ENCODE measurements around the gene EDC3.
A peak's percentile ranks its signal among the peaks of the same experiment; 100 is the strongest.

Gene EDC3

GRCh38 chr15:74624020-74624602 is 71.7 kb downstream of the EDC3 start:
- DNase-seq (ENCODE audit: low spot score) = no peak

DNA sequence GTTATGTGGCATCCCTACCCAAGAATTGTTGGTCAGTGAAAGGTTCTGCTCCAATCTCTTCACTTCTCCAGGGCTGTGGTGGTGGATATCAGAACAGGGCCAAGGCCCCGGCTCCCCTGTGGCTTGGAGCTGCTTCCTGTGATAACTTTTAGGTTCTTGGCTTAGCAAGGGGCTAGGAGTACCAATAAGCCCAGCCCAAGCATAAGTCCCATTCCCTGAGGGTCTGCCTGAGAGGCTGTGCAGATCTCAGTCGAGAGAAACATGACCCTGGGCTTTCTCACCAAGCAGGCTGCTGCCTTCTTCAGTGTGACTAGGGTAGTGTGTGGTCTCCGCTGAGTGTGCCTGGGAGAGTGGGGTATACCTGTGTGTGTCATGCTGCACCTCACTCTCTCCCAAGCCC is 73.1 kb downstream of the EDC3 start:
- no peak for DNase-seq (ENCODE audit: low spot score)

DNA sequence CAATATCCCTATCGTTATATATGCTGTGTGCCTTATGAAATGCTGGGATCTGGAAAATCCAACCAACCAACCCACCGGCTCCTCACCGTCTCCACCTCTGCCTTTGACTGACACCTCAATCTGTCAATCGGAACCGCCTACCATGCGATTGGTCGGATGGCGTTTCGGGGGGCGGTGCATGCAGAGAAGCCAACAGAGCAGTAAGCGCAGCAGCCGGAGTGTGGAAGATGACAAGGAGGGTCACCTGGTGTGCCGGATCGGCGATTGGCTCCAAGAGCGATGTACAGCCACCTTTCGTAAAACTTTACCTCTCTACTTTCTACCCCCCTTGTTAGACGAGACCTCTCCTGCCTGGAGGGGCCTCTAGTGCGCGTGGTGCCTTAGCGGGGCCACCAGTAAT is 73.9 kb downstream of the EDC3 start:
- peak; percentile 75 for DNase-seq (ENCODE audit: low spot score)

- DNase-seq (ENCODE audit: low spot score) = no peak
These were observed 74.3 kb downstream of the EDC3 start for GRCh38 chr15:74621546-74621920.

- peak; percentile 89 for DNase-seq (ENCODE audit: low spot score)
These were observed 74.9 kb downstream of the EDC3 start for GRCh38 chr15:74620636-74621545.

GRCh38 chr15:74619916-74620635 is 75.7 kb downstream of the EDC3 start:
- no peak for DNase-seq (ENCODE audit: low spot score)

- DNase-seq (ENCODE audit: low spot score) = no peak
These were observed 76.8 kb downstream of the EDC3 start for GRCh38 chr15:74618841-74619596.

DNA sequence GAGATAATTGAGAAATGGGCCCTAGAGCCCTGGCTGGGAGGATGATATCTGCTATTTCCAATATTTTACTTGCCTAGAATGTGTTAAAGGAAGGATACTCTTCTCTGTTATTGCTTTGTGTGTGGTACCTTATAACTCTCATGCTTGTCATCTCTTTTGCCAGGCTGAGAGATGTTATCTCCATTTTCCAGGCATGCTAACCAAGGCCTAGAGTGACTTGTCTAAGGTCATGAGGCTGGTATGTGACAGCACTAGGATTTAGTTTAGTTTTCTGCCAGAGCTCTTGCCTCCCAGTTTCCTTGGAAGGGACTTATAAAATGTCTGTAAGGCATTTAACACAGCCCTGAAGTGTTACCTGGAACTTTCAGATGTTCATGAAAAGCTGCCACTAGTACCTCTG is 78.8 kb downstream of the EDC3 start:
- no peak for DNase-seq (ENCODE audit: low spot score)

DNA sequence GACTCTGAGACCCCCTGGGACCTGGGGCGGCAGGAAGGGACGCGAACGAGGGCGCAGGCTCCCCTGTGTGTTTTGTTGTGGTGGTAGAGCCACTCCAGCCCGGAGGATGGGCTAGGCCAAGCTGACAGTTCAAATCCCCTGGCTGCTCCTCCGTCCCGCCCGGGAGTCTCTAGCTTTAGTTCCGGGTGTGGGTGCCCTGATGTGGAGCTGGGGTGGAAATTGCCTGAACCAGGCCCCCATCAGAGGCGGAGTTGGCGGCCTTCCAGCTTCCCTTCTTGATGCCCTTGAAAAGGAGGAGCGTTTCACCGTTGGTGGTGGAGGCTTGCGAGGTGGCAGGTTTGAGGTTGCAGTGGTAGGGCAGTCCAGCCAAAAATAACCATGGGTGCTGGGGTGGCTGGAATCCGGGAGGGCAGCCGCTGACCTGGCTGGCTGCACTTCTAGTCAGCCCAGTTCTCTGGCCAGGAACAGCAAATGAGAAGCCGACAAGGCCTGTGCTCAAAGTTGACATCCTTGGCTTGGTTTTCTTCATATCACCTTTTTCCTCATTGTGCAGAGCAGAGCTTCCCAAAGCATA is 79.4 kb downstream of the EDC3 start:
- no peak for DNase-seq (ENCODE audit: low spot score)

DNA sequence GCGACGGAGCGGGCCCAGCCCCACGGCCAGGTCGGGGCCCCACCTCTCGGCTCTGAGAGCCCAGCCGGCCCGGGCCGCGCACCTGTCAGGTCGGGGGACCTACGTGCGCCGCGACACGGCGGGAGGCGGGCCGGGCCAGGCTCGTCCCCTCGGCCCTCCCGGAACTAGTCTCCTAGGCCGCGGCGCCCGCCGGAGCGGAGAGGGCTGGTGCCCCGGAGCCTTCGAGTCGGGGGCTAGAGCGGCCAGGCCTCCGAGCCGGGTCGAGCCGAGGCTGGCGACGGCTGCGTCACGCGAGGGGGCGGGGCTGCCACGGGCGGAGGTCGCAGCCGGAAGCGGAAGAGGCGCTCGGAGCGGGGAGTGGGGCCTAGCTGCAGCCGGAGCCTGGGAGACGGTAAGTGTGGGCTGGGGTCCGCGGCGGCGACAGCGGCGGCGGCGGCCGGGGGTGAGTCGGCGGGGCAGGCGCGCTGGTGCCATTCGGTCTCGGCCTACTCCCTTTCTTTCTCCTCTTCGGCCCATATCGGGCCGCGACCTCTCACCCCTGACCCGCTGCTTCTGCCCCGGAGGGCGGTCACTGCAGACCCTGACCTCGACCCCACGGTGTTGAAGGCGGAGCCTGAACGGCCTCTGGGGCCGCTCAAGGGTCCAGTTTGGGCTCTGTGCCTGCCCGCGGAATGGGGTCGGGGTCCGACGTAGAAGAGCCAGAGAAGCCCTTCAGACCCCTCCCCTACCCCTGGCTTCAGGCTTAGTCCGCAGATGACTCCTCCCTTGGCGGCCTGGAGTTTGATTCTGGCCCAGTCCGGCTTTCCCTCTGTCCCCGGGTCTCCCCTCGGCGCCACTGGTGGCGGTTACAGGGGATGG is 80.1 kb downstream of the EDC3 start, which contains the start of gene CLK3:
TSS of gene CLK3 (plus strand) at position 329 of the 858 bp plus-strand sequence. CDS start 3,361 bp downstream, outside the sequence.
- DNase-seq (ENCODE audit: low spot score) = peak; percentile 97

- peak; percentile 86 for DNase-seq (ENCODE audit: low spot score)
These were observed 80.9 kb downstream of the EDC3 start for GRCh38 chr15:74614744-74615507.

DNA sequence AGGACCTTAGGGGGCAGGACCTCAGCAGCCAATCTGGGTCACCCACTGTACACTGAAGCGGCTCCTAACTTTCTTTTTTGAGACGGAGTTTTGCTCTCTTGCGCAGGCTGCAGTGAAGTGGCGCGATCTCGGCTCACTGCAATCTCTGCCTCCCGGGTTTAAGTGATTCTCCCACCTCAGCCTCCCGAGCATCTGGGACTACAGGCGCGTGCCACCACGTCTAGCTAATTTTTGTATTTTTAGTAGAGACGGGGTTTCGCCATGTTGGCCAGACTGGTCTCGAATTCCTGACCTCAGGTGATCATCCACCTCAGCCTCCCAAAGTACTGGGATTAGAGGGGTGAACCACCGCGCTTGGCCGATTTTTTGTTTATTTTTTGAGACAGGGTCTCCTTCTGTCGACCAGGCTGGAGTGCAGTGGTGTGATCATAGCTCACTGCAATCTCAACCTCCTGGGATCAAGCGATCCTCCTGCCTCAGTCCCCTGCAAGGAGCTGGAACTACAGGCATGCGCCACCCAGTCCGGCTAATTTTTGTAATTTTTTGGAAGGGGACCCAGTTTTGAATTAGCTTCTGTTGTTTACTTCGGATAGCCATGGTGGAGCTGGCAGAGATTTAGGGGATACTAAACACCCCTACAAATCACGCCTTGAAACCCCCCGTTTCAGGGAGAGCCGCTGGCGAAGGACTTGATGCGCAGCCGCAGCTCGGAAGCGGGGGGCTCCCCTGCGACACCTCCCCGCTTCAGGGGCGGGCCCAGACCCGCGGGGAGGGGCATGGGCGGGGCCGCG is 81.7 kb downstream of the EDC3 start:
- no peak for DNase-seq (ENCODE audit: low spot score)

- no peak for DNase-seq (ENCODE audit: low spot score)
These were observed 82.5 kb downstream of the EDC3 start for GRCh38 chr15:74613089-74613952.

GRCh38 chr15:74612677-74613076 is 83.1 kb downstream of the EDC3 start:
- no peak for DNase-seq (ENCODE audit: low spot score)

DNA sequence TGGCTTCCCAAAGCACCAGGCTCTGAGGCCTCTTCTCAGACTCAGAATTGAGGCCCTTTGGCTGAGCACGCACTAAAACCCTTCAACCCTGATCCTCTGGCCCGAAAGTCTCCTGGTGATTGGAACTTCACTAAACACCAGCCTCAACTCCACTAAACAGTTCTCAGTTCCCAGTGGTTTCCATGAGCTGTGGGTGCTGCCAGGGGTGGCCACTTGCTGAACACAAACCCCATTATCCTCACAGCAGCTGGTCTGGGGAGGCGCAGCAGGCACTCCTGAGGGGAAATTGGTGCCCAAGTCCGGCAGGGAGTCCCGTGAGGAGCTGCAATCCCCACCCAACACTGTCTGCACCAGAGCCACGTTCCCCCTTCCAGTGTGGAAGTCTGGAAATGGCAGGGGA is 84.0 kb downstream of the EDC3 start:
- DNase-seq (ENCODE audit: low spot score) = no peak

GRCh38 chr15:74611341-74611740 is 84.5 kb downstream of the EDC3 start:
- DNase-seq (ENCODE audit: low spot score) = no peak

DNA sequence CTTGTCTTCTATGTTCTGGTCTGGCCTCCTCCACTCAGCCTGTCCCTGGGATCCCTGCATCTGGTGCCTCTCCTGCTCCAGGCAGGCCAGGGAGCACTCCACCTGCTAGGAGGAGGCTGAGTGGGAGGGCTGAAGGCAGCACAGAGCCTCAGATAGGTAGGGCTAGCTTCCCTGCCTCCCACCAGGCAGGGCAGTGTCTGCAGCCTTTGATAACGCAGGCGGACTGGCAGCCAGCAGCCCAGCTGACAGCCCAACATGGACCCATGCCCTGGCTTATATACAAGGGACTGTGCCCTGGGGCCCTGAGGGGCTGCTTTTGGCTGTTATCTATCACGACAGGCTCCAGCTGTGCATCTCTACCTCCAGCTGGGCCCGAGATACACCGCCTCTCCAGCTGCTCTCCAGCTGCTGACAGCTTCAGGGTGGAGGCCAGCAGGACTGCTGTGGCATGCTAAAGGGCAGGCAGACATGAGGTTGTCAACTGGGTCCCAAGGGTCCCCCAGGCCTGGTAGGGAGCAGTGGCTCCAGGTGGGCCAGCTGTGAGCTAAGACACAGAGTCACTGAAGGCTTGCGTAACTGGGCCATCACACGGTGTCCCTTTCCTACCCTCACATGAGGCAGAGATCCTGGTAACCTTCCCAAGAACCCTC is 85.4 kb downstream of the EDC3 start:
- DNase-seq (ENCODE audit: low spot score) = no peak

DNA sequence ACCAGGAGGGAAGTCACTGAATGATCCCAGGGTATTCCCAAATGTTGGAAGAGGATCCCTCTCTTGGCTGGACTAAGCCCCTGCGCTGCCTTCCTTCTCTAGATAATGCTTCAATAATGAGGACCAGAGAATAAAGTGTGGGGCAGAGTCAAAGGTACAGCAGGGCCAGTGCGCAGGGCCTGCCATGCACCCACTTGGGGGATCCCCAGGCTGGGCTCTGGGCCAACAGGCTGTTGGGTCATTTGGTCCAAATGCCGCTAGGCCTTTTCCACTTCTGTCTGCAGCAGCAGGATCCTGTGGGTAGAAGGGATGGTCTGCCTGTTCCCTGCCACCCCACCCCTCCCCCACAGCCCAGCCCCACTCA is 85.9 kb downstream of the EDC3 start:
- no peak for DNase-seq (ENCODE audit: low spot score)
